OCI-LY7 (cell line): ENCODE data around the gene BCAR1. TPM values are rescaled to one million over a fixed set of nuclear protein-coding genes. Genes with fewer than 3 reads are reported as not detected.

ENCODE experiments used
- BruUV-seq: library from RNA; stranded (reverse); fragments of 400-500 nt; replicated peaks from 2 replicates; lab custom pipeline; 2021; lab: Mats Ljungman, UMichigan
- CTCF ChIA-PET: fragments of 300-600 bp; sonication (Branson Sonifier 250); formaldehyde crosslinking; loops from one replicate; lab custom pipeline; 2022; ENCODE audit warnings: antibody characterized with exemption; ENCODE audit not compliant: unreplicated experiment; lab: Charles Lee
- POLR2A ChIA-PET: fragments of 300-600 bp; sonication (Branson Sonifier 250); formaldehyde crosslinking; loops from one replicate; lab custom pipeline; 2022; ENCODE audit warnings: antibody characterized with exemption; lab: Charles Lee
- DNase-seq: peaks from one replicate; pipeline ENCODE4 v3.0.0-alpha.2; 2015; ENCODE audit warnings: low spot score
- H2AFZ ChIP-seq: fragments of 200-600 bp; sonication (generic), shearing (Covaris generic); 2 replicates; pipeline ENCODE4 v1.6.1; 2014; ENCODE audit warnings: mild to moderate bottlenecking, antibody characterized with exemption, low read length, moderate library complexity
- H3K27ac ChIP-seq: fragments of 200-600 bp; sonication (generic); 2 replicates; pipeline ENCODE4 v1.5.1; 2014; ENCODE audit warnings: mixed run types, low read depth, mild to moderate bottlenecking, moderate library complexity, low read length, inconsistent platforms; ENCODE audit not compliant: poor library complexity, severe bottlenecking
- H3K36me3 ChIP-seq: fragments of 200-600 bp; sonication (generic); 2 replicates; pipeline ENCODE4 v1.6.1; 2014; ENCODE audit warnings: mild to moderate bottlenecking, antibody characterized with exemption, low read length, moderate library complexity, mixed read lengths; ENCODE audit not compliant: insufficient read depth
- H3K4me1 ChIP-seq: fragments of 200-600 bp; sonication (generic); 2 replicates; pipeline ENCODE4 v1.5.1; 2014; ENCODE audit warnings: mild to moderate bottlenecking, low read length; ENCODE audit not compliant: insufficient read depth, poor library complexity, severe bottlenecking
- H3K4me2 ChIP-seq: fragments of 200-600 bp; sonication (generic); 2 replicates; pipeline ENCODE4 v1.6.1; 2014; ENCODE audit warnings: mild to moderate bottlenecking, low read length
- H3K4me3 ChIP-seq: fragments of 200-600 bp; sonication (generic); 2 replicates; pipeline ENCODE4 v1.5.1; 2014; ENCODE audit warnings: mild to moderate bottlenecking, low read depth, low read length; ENCODE audit not compliant: poor library complexity, severe bottlenecking
- H3K79me2 ChIP-seq: fragments of 200-600 bp; sonication (generic); 2 replicates; pipeline ENCODE4 v1.6.1; 2016; ENCODE audit warnings: low read depth, mild to moderate bottlenecking, low read length, moderate library complexity, mixed read lengths; ENCODE audit not compliant: insufficient read depth
- H3K9me2 ChIP-seq: fragments of 200-600 bp; sonication (generic); 2 replicates; pipeline ENCODE4 v1.6.1; 2016; ENCODE audit warnings: mild to moderate bottlenecking, low read length, mixed read lengths; ENCODE audit not compliant: insufficient read depth
- H3K9me3 ChIP-seq: fragments of 200-600 bp; sonication (generic); 2 replicates; pipeline ENCODE4 v1.6.1; 2014; ENCODE audit warnings: mild to moderate bottlenecking, mixed run types, low read length, mixed read lengths
- H4K20me1 ChIP-seq: fragments of 200-600 bp; sonication (generic); 2 replicates; pipeline ENCODE4 v1.6.1; 2014; ENCODE audit warnings: mild to moderate bottlenecking, antibody characterized with exemption, low read length, moderate library complexity, mixed read lengths; ENCODE audit not compliant: insufficient read depth
- EZH2phosphoT487 ChIP-seq: fragments of 200-600 bp; sonication (generic); IDR thresholded peaks from 2 replicates; pipeline ENCODE4 v1.6.1; 2018; ENCODE audit warnings: low read depth, borderline replicate concordance, mild to moderate bottlenecking, mixed run types, antibody characterized with exemption, low read length, moderate library complexity, mixed read lengths
- intact Hi-C: fragments of 100-400 bp; cut with micrococcal nuclease; formaldehyde crosslinking; loops from one replicate; pipeline ENCODE4 v1.10.0; 2022; ENCODE audit not compliant: unreplicated experiment
- total RNA-seq, 2 experiments: library from RNA; depleted of rRNA in 1 of 2; stranded (reverse); fragments of >200 nt in 1 of 2; shearing (Covaris generic) in 1 of 2; gene quantifications; 2 replicates each; pipeline ENCODE4 v1.2.3, GENCODE V29; 2014 to 2022
- TF ChIP-seq, protein P1 (sequence below): fragments of 200-600 bp; sonication (generic); conservative IDR thresholded peaks from 2 replicates; pipeline ENCODE4 v1.5.1; 2014; ENCODE audit warnings: mild to moderate bottlenecking, antibody characterized with exemption, low read length, moderate library complexity, mixed read lengths

The BCAR1 gene
- total RNA-seq, 2 experiments from 2014 or later: 10.0 to 15.1 TPM

GRCh38 chr16:75238853-75239541 is 12.4 kb downstream of the BCAR1 start:
- intact Hi-C loops: no loop called here
- no peak for TF ChIP-seq EZH2phosphoT487
- TF ChIP-seq, protein P1, sequence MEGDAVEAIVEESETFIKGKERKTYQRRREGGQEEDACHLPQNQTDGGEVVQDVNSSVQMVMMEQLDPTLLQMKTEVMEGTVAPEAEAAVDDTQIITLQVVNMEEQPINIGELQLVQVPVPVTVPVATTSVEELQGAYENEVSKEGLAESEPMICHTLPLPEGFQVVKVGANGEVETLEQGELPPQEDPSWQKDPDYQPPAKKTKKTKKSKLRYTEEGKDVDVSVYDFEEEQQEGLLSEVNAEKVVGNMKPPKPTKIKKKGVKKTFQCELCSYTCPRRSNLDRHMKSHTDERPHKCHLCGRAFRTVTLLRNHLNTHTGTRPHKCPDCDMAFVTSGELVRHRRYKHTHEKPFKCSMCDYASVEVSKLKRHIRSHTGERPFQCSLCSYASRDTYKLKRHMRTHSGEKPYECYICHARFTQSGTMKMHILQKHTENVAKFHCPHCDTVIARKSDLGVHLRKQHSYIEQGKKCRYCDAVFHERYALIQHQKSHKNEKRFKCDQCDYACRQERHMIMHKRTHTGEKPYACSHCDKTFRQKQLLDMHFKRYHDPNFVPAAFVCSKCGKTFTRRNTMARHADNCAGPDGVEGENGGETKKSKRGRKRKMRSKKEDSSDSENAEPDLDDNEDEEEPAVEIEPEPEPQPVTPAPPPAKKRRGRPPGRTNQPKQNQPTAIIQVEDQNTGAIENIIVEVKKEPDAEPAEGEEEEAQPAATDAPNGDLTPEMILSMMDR: no peak
- Histone ChIP-seq H2AFZ (no peak overlapping the region), H3K9me3 (no peaks in the 10 kb centered on the region), H3K9me2 (no peaks in the 10 kb centered on the region), H3K79me2 (no peaks in the 10 kb centered on the region), H3K4me1 (peaks cover 2% of the 10 kb centered on the region), H3K4me2 (no peak overlapping the region), H3K27ac (no peak overlapping the region), H3K4me3 (no peak overlapping the region), H3K36me3 (no peaks in the 10 kb centered on the region), H4K20me1 (no peaks in the 10 kb centered on the region)
- POLR2A ChIA-PET: no interaction called here
- CTCF ChIA-PET: no interaction called here
- no TSS peak for BruUV-seq
- DNase-seq: no peak

DNA sequence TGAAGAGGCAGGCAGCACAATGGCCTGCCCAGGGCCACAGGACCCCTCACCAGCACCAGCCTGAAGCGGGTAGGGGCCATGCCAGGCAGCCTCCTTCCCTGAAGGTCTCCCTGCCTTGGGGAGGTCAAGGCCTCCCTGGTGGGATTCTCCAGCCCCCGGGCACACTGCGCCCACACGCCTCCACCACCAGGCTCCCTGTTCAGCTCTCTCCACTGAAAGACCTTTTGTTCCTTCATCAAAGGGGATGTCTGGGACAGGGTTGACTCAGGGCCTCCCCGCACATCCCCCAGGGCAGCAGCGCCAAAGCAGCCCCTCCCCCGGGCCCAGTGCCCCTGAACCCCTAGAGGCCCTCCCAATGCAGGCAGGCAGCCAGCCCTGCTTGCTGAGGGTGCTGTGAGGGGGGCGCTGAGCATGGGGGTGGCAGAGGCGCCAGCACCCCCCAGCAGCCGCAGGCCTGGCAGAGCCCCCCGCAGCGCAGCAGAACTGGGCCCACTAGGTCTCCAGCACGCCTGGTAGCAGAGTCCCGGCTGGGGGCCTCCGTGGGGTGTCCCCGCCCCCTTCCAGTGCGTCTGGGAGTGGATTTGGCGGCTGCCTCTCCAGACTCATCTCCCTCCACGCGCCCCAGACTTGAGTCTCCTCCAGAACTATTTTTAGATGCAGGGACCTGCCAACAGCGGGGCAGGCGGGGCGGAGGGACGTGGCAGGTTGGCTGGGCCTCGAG is 13.1 kb downstream of the BCAR1 start:
- no peak overlapping the region for H2AFZ ChIP-seq
- no peak for TF ChIP-seq EZH2phosphoT487
- TF ChIP-seq, protein P1: no peak
- no peaks in the 10 kb centered on the region for H3K36me3 ChIP-seq
- CTCF ChIA-PET: no interaction called here
- H3K4me2 ChIP-seq: no peak overlapping the region
- no peaks in the 10 kb centered on the region for H4K20me1 ChIP-seq
- H3K4me3 ChIP-seq: no peak overlapping the region
- intact Hi-C loops: no loop called here
- BruUV-seq: no TSS peak
- POLR2A ChIA-PET: interaction anchor here (0.9 kb wide), 1 partner anchor 165 kb away, joined by 3 read pairs; no protein-coding TSS in a partner anchor
- DNase-seq: no peak
- no peaks in the 10 kb centered on the region for H3K79me2 ChIP-seq
- H3K9me3 ChIP-seq: no peaks in the 10 kb centered on the region
- H3K9me2 ChIP-seq: no peaks in the 10 kb centered on the region
- H3K4me1 ChIP-seq: no peaks in the 10 kb centered on the region
- H3K27ac ChIP-seq: no peak overlapping the region
